Progenitor cell of endocrine pancreas (in vitro differentiated cells): ENCODE results near the gene FBXO42. TPM values are rescaled to one million over a fixed set of nuclear protein-coding genes. Genes with fewer than 3 reads are reported as not detected.

Experiments
- DNase-seq: peaks from one replicate; pipeline ENCODE4 v3.0.0; 2021; ENCODE audit warnings: low spot score; ENCODE audit not compliant: unreplicated experiment
- H3K27ac Mint-ChIP-seq: 2 replicates; pipeline ENCODE4 v1.8.0; 2021; ENCODE audit warnings: mild to moderate bottlenecking, moderate library complexity, mixed read lengths
- H3K27me3 Mint-ChIP-seq: 2 replicates; pipeline ENCODE4 v1.8.0; 2021; ENCODE audit warnings: mixed read lengths
- H3K36me3 Mint-ChIP-seq: 2 replicates; pipeline ENCODE4 v1.8.0; 2022; ENCODE audit warnings: mixed read lengths; ENCODE audit not compliant: insufficient read depth
- H3K4me1 Mint-ChIP-seq: 2 replicates; pipeline ENCODE4 v1.8.0; 2021; ENCODE audit warnings: low read depth, mixed read lengths
- H3K4me3 Mint-ChIP-seq: 2 replicates; pipeline ENCODE4 v1.8.0; 2021; ENCODE audit warnings: low read depth, mild to moderate bottlenecking, moderate library complexity, mixed read lengths
- H3K9me3 Mint-ChIP-seq: 2 replicates; pipeline ENCODE4 v1.8.0; 2021; ENCODE audit warnings: low read depth, mixed read lengths
- total RNA-seq: library from RNA; stranded (reverse); gene quantifications from 2 replicates; pipeline ENCODE4 v1.2.1, GENCODE V29; 2021
- TF ChIP-seq, protein P1 (sequence below): fragments of 200-600 bp; sonication (generic); IDR thresholded peaks from one replicate; pipeline ENCODE4 v1.5.0; 2021; ENCODE audit warnings: antibody characterized with exemption, mild to moderate bottlenecking; ENCODE audit not compliant: unreplicated experiment

FBXO42 gene
- total RNA-seq, 1 donor from 2014 or later, result 30.5 TPM

DNA sequence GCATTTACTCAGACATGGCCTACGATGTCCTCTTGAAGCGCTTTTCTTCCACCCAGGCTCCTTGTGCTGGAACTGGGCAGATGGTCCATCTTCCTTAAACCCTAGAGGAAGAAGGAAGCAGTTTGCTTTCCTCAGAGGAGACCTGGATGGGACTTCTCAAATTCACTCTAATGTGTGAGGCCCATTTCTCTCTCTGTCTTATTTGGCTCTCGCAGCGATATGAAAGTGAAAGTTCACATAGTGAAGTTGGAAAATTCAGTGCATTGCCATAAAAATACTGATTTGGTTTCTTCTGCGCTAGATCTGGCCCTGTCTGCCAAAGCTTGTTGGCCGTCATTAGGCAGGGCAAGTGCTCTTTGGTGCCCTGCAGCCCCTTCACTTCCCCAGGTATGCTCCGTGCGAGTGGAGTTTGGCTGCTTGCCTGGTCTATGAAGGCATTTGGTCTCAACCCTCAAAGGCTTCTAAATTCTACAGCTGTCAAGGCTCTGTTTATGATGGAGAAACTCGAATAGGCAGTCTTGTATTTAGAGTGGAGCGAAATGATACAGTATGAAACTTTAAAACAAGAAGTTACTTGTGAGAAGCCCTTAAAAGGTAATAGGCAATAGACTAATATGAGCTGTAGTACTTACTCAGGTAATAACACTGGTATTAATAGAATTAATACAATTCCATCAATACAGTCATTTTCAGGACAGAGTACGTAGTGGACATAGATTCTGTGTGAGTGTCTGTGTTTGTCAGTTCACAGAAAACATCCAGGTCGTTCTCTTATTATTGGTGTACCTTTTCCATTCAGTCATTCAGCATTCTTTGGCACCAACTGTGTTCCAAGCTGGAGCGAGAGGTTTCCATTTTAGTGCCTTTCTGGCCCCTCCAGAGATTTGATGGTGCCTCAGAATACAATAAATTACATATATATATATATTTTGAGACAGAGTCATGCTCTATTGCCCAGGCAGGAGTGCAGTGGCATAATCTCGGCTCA is 35.2 kb upstream of the FBXO42 start:
- Mint-ChIP-seq H3K9me3 (no peaks in the 10 kb centered on the region), H3K4me1 (peaks cover 4% of the 10 kb centered on the region), H3K27me3 (no peaks in the 10 kb centered on the region), H3K27ac (no peak overlapping the region), H3K4me3 (no peak overlapping the region), H3K36me3 (peaks cover 1% of the 10 kb centered on the region)
- DNase-seq, result no peak
- TF ChIP-seq, protein P1, sequence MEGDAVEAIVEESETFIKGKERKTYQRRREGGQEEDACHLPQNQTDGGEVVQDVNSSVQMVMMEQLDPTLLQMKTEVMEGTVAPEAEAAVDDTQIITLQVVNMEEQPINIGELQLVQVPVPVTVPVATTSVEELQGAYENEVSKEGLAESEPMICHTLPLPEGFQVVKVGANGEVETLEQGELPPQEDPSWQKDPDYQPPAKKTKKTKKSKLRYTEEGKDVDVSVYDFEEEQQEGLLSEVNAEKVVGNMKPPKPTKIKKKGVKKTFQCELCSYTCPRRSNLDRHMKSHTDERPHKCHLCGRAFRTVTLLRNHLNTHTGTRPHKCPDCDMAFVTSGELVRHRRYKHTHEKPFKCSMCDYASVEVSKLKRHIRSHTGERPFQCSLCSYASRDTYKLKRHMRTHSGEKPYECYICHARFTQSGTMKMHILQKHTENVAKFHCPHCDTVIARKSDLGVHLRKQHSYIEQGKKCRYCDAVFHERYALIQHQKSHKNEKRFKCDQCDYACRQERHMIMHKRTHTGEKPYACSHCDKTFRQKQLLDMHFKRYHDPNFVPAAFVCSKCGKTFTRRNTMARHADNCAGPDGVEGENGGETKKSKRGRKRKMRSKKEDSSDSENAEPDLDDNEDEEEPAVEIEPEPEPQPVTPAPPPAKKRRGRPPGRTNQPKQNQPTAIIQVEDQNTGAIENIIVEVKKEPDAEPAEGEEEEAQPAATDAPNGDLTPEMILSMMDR, result no peak

GRCh38 chr1:16386454-16387113 is 34.3 kb upstream of the FBXO42 start:
- no peak overlapping the region for H3K27ac Mint-ChIP-seq
- H3K4me1 Mint-ChIP-seq, result peaks cover 3% of the 10 kb centered on the region
- no peaks in the 10 kb centered on the region for H3K27me3 Mint-ChIP-seq
- no peaks in the 10 kb centered on the region for H3K9me3 Mint-ChIP-seq
- H3K4me3 Mint-ChIP-seq, result no peak overlapping the region
- TF ChIP-seq, protein P1, result no peak
- H3K36me3 Mint-ChIP-seq, result peaks cover 2% of the 10 kb centered on the region
- no peak for DNase-seq

- Mint-ChIP-seq H3K27me3 (no peaks in the 10 kb centered on the region), H3K9me3 (no peaks in the 10 kb centered on the region), H3K36me3 (peaks cover 2% of the 10 kb centered on the region), H3K4me3 (no peak overlapping the region), H3K4me1 (peaks cover 1% of the 10 kb centered on the region), H3K27ac (peak overlapping the region; percentile 64)
- no peak for DNase-seq
- TF ChIP-seq, protein P1, result no peak
Measured at GRCh38 chr1:16385659-16386453, 33.6 kb upstream of the FBXO42 start.

DNA sequence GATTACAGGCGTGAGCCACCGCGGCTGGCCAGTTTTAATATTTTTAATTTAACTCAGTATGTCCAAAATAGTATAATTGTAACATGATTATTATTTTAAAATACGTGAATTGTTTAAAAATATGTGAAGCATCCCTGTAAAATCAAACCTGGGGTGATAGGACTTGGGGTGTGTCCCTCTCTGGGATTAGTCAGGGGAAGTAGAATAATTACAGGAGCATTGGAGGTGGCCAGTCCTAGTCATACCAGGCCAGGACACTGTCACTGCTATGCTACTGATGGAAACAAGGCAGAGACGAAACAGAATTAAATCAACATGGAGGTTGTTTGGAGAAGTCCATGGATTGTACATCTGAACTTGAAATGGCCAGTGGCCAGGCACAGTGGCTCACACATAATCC is 31.6 kb upstream of the FBXO42 start:
- Mint-ChIP-seq H3K36me3 (peaks cover 2% of the 10 kb centered on the region), H3K4me3 (no peak overlapping the region), H3K27ac (no peak overlapping the region), H3K4me1 (no peaks in the 10 kb centered on the region), H3K27me3 (no peaks in the 10 kb centered on the region), H3K9me3 (no peaks in the 10 kb centered on the region)
- DNase-seq, result no peak
- TF ChIP-seq, protein P1, result no peak

DNA sequence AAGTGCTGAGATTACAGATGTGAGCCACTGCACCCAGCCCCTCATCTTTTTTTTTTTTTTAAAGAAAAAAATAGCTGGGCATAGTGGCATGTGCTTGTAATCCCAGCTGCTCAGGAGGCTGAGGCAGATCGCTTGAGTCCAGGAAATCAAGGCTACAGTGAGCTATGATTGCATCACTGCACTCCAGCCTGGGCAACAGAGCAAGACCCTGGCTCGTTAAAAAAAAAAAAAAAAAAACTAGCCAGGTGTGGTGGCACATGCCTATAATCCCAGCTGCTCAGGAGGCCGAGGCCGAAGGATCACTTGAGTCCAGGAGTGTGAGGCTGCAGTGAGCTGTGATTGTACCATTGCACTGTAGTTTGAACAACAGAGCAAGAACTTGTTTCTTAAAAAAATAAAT is 28.6 kb upstream of the FBXO42 start:
- no peak for DNase-seq
- Mint-ChIP-seq H3K27ac (no peak overlapping the region), H3K36me3 (peaks cover 2% of the 10 kb centered on the region), H3K4me1 (peaks cover 13% of the 10 kb centered on the region), H3K9me3 (no peaks in the 10 kb centered on the region), H3K27me3 (no peaks in the 10 kb centered on the region), H3K4me3 (no peak overlapping the region)
- TF ChIP-seq, protein P1, result no peak
